HPDE6-E6E7 (cell line): ENCODE measurements around the gene FBXO4.
"Not testable (repeated sequence)": the region's sequence is repeated elsewhere in the genome, so short reads cannot be mapped to it uniquely, and the experiment has no call there.

Source experiments
- DNase-seq: peaks from one replicate; pipeline ENCODE4 v3.0.0; 2011; ENCODE audit warnings: missing footprints; ENCODE audit errors: extremely low spot score

Gene FBXO4

DNA sequence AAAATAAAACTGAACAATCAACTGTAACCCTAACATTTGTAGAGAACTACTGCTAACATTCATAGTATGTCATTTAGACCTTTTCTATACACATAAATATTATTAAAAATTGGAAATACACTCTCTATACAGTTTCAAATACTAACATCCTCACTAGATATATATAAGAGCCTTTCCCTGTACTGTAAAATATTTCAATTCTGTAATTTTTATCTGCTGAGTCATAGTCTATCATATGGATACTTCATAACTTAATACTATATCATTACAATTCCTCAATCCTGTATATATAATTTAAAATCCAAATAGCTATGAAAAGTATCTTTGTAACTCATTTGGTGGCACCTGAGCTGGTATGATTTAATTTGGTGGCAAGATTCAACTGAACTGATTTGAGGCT lies 55.8 kb downstream of the FBXO4 start:
- DNase-seq: no peak

DNA sequence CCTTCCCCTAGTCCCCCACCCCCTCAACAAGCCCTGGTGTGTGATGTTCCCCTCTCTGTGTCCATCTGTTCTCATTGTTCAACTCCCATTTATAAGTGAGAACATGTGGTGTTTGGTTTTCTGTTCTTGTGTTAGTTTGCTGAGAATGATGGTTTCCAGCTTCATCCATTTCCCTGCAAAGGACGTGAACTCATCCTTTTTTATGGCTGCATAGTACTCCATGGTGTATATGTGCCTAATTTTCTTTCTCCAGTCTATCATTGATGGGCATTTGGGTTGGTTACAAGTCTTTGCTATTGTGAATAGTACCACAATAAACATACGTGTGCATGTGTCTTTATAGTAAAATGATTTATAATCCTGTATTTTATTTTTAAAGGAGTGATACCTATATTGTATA lies 57.8 kb downstream of the FBXO4 start:
- DNase-seq: not testable (repeated sequence)

DNA sequence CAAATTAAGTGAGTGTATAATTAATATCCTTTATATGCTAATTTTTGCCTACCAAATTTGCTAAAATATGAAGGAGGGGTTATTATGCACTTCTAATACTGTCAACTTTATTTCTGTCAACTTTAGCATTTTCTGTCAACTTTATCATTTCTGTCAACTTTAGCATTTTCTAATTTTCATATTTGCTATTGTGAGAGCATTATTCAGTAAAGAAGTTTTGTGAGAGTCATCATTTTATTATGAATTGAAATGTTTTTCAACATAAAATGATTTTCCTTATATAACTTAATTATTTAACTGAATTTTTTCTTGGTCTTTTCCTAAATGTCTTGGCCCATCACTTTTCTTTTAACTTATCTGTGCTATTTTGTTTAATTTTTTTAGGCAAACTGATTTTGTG lies 58.2 kb downstream of the FBXO4 start:
- DNase-seq: no peak

DNA sequence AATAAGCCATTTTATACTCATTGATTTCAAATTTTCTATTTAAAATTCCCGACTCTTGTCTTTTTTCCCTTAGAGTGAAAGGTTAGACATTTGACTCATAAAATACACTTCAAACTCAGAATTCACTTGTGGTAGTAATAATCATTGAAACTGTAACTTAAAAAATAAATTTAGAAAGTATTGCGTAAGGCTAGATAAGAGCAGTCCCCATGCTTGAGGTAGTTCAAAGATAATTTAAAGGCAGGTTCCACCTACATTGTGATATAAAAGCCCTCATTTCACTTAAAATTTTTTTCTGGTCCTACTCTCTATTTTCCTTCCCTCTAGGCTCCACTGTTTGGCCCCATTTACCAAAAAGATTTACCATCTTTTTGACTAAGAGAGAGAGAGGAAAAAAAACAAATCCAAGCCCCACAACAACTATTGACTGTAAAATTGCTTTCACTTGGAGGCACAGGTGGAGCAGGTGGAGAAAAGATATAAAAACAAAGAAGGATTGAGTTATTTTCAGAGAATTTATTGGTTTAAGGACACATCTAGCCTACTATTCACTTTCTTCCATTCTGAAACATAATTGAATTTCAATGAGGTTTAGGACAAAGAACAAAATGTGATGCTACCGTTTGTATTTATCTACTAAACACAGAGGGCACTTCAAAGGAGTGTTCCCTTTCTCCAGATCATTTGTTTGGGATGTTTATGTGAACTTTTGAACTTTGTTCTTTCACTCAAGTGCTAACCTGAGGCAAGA lies 61.0 kb downstream of the FBXO4 start:
- DNase-seq: no peak
